NCI-H2107 treated with DMSO at 0.1 percent for 48 hours (cell line): ENCODE data around the gene PPA1.
A peak's percentile ranks its signal among the peaks of the same experiment; 100 is the strongest.
"Not testable (repeated sequence)": the region's sequence is repeated elsewhere in the genome, so short reads cannot be mapped to it uniquely, and the experiment has no call there.

Source experiments
- DNase-seq: peaks from one replicate; lab custom pipeline; 2025; ENCODE audit not compliant: unreplicated experiment; lab: John Stamatoyannopoulos, UW

PPA1 gene

DNA sequence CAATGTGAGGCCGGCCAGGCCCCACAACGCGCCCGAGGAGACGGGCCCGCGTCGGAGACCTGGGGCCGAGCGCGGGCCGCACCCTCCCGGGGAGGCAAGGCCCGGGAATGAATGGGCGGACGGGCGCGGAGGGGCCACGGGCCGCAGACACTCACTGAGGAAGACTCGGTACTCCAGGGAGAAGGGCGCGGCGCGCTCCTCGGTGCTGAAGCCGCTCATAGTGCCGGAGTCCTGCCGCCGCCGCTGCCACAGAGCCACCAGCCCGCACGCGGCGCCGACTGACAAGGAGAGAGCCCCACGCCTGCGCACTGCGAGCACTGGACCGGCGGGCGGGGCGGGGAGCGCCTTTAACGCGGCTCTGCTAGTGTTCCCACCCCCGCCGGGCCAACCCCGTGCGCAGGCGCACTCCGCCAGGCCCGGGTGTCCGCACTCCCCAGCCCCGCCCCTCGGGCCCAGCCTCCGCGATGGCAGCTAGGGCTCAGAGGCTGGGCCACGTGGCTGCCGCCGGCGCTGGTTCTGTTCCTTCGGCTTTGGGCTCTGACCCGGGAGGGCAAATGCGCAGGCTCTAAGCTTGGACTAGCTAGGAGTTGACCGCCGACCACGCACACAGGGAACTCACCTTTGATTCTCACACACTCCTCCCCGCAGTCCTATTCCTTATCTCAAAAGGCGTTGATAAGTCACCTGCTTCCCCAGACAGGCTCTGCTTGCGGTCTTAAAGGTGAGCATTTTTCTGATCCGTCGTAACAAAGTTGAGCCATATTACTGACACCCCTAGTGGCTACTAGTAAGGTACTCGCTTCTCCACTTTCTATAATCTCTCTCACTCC is at the start of gene PPA1:
Gene PPA1, minus strand, starts transcription at position 321 of the 830 bp plus-strand sequence. Its CDS starts 102 bp downstream, at position 219.
- DNase-seq, result peak; percentile 49

DNA sequence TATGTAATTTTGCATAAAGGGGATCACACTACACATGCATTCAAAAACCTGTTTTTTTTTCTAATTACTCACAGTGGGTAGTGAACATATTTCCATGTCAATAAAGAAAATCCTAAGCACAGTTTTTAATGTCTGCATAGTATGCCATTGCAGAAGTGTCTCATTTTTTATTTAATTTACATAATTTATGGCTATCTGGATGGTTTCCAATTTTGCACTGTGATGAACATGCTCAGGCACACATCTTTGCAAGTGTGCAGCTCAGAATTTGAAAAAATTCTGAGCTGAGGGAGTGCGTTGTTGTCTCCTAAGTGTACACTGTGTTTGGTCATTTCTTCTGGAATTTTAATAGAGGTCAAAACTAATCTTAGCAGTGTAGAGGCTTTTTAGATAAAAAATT is 48.4 kb upstream of the PPA1 start:
- no peak for DNase-seq

- DNase-seq, result no peak
These were observed 46.9 kb upstream of the PPA1 start for GRCh38 chr10:70280099-70280498.

GRCh38 chr10:70277396-70278030 is 44.3 kb upstream of the PPA1 start:
- DNase-seq, result no peak

DNA sequence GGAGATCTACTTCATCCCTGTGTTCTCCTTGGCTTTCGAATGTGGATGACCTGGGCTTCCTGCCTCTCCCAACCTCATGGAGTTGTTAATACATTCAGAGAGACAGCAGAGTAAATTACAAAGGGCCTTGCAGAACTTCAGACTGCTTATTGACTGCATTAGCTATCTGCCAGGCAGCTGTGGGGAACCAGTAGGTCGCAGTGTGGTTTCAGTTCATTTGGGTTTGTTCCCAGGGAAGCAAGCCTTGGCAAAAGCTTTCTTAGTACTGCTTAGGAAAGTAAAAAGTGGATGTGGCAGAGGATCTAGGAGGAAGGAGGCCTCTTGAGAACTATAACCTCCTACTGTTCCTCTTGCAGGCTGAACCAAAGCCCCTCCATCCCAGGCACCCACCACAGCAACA is 41.4 kb upstream of the PPA1 start:
- DNase-seq, result no peak

GRCh38 chr10:70272925-70273316 is 39.7 kb upstream of the PPA1 start:
- DNase-seq, result peak; percentile 19

DNA sequence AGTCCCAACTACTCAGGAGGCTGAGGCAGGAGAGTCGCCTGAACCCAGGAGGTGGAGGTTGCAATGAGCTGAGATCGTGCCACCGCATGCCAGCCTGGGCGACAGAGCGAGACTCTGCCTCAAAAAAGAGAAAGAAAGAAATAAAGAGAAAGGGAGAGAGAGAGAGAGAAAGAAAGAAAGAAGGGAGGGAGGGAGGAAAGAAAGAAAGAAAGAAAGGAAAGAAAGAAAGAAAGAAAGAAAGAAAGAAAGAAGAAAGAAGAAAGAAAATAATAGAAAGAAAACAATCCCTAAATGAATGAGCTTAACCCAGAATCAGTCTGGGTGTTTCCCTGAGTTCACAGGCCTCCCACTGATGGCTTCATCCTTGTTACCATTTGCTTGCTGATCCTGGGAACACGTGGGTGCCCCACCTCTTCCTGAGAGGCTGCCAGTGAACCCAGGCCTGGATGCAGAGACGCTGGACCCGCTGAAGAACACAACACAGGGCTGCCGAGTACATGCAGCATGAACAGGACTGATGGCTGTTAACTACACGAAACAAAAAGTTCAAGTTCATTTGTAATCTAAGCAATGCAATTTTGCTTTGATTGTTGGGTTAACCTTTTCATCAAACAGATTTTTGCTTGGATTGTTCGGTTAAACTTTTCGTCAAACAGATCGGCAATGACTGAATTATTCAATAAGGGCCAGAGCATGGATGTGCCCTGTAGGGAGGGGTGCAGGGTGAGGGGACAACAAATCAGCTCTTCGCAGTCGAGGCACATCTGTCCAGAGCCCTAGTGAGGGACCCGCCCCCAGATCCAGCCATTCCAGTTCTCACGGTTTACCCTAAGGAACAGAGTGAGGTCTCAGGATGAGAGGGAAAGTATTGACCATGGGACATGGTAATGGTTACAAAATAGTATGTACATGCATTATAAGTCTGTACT is 39.0 kb upstream of the PPA1 start:
- DNase-seq, result no peak

DNA sequence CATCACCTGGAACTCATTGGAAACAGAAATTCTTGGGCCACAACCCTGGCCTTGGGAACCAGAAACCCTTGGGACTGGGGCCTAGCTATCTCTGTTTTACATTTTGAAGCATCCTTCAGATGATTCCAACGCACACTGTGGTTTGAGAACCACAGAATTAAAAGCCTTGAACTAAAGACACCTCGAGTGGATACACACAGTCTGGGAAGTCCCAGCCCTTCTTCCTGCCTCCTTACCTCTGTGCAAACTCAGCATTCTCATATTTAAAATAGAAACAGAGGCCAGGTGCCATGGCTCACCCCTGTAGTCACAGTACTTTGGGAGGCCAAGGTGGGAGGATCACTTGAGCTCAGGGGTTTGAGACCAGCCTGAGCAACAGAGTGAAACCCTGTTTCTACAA is 37.7 kb upstream of the PPA1 start:
- DNase-seq, result no peak

DNA sequence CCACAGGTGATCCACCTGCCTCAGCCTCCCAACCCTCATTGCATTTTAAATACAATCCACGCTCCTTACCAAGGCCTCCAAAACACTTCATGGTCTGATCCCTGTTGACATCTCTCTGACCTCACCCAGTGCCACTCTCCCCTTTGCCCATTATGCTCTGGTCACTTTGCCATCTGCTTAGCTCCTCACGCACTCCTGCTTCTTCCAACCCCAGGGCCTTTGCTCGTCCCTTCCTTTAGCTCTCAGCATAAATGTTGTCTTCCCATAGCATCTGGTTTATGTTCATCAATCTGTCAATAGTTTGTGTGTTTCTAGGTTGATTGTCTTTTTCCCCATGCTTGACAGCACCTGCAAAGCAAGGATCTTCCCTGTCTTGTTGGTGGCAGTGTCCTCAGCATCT is 36.5 kb upstream of the PPA1 start:
- DNase-seq, result no peak

DNA sequence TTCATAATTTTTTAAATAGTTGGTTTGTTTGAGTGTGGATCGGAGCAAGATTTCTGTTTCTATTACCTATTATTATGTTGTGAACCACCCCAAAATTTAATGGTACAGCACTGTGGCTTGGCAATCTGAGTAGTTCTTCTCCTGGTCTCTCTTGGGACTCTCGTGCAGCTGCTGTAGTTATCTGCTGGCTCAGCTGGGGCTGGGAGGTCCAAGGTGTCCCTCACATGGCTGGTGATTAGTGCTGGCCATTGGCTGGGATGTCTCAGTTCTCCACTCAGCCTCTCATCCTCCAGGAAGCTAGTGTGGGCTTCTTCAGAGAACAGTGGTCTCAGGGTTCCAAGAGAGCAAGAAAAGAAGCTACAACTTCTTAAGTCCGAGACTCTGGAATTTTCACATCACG is 35.1 kb upstream of the PPA1 start:
- no peak for DNase-seq

DNA sequence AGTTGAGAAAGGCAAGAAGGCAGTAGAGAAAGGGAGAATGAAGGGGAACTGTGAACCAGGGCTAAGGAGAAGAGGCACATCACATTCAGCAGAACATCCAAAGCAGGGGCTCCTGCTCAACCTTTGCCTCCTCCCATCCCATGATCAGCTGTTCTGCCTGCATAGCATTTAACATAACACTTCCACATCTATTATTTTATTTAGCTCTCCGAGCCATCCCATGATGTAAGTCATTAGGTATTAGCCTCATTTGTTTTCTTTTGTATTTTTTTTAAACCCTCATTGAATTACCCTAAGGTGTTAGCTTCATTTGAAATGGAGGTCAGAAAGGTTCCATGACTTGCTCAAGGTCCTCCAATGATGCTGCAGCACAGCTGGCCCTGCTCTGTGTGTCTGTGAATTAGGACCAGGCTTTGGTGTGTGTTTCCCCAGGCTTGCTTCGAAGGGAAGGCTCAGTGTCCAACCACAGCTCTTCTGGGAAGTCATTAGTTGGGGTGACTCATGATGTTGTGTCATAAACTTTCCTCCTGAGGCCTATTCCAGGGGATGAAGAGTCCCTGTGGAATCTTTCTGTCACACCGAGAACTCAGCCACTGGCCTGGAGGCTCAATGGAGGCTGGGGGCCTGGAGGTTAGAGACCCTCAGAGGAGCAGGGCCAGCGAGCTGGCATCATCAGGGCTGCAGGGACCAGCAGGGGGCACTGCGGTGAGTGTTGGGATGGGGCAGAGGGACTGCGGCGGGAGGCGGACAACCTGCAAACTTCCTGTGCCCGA is 34.1 kb upstream of the PPA1 start:
- no peak for DNase-seq

- no peak for DNase-seq
These were observed 33.5 kb upstream of the PPA1 start for GRCh38 chr10:70266701-70267100.

DNA sequence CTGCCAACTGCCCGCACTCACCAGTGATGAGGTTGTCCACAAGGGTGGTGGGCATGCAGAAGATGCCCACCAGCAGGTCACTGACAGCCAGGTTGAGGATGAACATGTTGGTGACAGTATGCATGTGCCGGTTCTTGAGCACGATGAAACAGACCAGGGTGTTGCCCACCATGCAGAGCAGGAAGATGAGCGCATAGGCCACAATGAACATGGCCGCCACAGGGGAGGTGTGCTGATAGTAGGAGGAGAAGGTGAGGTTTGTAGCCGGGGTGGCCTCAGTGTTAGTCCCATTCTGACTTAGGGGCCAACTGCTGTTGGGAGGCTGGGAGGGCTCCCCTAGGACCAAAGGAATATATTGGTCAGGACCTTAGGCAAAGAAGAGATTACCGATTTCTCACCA is 32.8 kb upstream of the PPA1 start:
- DNase-seq, result no peak

- peak; percentile 36 for DNase-seq
These were observed 31.9 kb upstream of the PPA1 start for GRCh38 chr10:70265032-70265689.

GRCh38 chr10:70260734-70261133 is 27.5 kb upstream of the PPA1 start:
- DNase-seq, result no peak

GRCh38 chr10:70260259-70260658 is 27.0 kb upstream of the PPA1 start:
- no peak for DNase-seq

- no peak for DNase-seq
These were observed 25.0 kb upstream of the PPA1 start for GRCh38 chr10:70258216-70258615.

DNA sequence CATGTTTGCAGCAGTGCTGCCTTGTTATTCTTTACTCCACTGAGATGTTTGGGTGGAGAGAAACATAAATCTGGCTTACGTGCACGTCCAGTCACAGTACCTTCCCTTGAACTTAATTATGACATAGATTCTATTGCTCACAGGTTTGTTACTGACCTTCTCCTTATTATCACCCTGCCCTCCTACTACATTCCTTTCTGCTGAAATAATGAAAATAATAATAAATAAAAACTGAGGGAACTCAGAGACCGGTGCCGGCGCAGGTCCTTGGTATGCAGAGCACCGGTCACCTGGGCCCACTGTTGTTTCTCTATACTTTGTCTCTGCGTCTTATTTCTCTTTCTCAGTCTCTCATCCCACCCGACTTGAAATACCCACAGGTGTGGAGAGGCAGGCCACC is 24.6 kb upstream of the PPA1 start:
- not testable (repeated sequence) for DNase-seq

DNA sequence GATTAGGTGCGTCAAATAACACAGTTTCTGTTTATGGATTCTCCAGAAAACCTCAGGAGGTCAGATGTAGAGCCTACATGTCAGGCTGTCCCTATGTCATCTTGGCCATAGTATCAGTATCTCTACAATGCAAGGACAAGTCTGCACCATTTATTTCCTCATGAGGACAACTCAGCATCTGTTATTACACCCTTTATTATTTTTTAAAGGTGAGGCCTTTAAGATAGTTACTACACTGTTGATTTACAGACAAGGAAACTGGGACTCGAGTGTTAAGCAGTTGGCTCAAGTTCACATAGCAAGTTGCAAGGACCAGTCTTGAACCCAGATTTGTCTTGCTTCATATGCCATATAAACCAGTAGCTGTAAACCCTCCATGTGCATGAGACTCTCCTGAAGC is 23.2 kb upstream of the PPA1 start:
- DNase-seq, result no peak
